G401 (cell line): ENCODE data around the gene FAM90A1. TPM values are rescaled to one million over a fixed set of nuclear protein-coding genes. Genes with fewer than 3 reads are reported as not detected.
"Not testable (repeated sequence)": the region's sequence is repeated elsewhere in the genome, so short reads cannot be mapped to it uniquely, and the experiment has no call there.

Source experiments
- DNase-seq: peaks from one replicate; pipeline ENCODE4 v3.0.0-alpha.2; 2015; ENCODE audit warnings: low spot score
- in situ Hi-C: cut with HindIII; loops from 2 replicates; pipeline ENCODE4 v1.10.0; 2016; ENCODE audit warnings: low sequenced_read_pairs, mixed read lengths
- total RNA-seq: library from RNA; depleted of rRNA; stranded (reverse); fragments of >200 nt; shearing (Covaris generic); gene quantifications from 2 replicates; pipeline ENCODE4 v1.2.3, GENCODE V29; 2014; rRNA removed

The FAM90A1 gene
- total RNA-seq, result not detected in 2 replicates

- in situ Hi-C loops, DNase-seq: not testable (repeated sequence)
Observed at GRCh38 chr12:8226992-8227731, at the start of gene FAM90A1. TSS of gene FAM90A1 (minus strand) at chr12:8227618. CDS start at chr12:8224832, 2,786 bp downstream.

- DNase-seq, in situ Hi-C loops: not testable (repeated sequence)
Observed at GRCh38 chr12:8276397-8276796, 49.0 kb upstream of the FAM90A1 start.

GRCh38 chr12:8266706-8267105, 39.3 kb upstream of the FAM90A1 start:
- in situ Hi-C loops, DNase-seq: not testable (repeated sequence)

DNA sequence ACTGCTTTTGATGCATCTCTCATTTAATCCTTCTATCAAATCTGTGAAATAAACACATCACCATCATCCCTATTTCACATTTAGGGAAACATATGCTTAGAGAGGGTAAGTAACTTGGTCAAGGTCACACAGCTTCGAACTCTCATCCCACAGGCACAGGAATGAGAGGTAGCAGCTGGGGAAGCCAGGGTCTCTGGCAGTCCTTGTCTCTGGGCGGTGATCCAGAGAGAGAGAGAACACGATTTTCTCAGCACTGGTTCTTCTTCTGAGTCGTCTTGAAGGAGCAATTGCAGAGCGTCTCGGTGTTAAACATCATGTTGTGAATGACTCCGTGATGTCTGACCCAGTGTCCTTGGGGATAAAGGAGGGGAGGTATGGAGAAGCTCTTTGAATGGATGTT, 36.8 kb upstream of the FAM90A1 start:
- DNase-seq, in situ Hi-C loops: not testable (repeated sequence)

GRCh38 chr12:8261111-8261554, 33.7 kb upstream of the FAM90A1 start:
- DNase-seq, in situ Hi-C loops: not testable (repeated sequence)

- DNase-seq, in situ Hi-C loops: not testable (repeated sequence)
Observed at GRCh38 chr12:8256356-8256755, 28.9 kb upstream of the FAM90A1 start.

- in situ Hi-C loops, DNase-seq: not testable (repeated sequence)
Observed at GRCh38 chr12:8254705-8255104, 27.3 kb upstream of the FAM90A1 start.

DNA sequence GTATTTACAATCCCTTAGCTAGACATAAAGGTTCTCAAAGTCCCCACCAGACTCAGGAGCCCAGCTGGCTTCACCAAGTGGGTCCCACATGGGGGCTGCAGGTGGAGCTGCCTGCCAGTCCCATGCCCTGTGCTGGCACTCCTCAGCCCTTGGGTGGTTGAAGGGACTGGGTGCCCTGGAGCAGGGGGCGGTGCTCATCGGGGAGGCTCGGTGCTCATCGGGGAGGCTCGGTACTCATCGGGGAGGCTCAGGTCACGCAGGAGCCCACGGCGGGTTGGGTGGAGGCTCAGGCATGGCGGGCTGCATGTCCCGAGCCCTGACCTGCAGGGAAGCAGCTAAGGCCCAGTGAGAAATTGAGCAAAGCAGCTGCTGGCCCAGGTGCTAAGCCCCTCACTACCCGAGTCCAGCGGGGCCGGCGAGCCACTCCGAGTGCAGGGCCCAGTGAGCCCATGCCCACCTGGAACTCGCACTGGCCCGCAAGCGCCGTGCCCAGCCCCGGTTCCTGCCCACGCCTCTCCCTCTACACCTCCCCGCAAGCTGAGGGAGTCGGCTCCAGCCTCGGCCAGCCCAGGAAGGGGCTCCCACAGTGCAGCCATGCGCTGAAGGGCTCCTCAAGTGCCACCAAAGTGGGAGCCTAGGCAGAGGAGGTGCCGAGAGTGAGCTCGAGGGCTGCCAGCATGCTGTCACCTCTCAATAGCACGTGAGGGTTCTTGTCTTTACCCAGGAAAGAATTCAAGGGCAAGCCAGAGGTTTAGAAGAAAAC, 24.8 kb upstream of the FAM90A1 start:
- DNase-seq, in situ Hi-C loops: not testable (repeated sequence)

GRCh38 chr12:8251616-8252015, 24.2 kb upstream of the FAM90A1 start:
- in situ Hi-C loops, DNase-seq: not testable (repeated sequence)

- in situ Hi-C loops, DNase-seq: not testable (repeated sequence)
Observed at GRCh38 chr12:8246941-8247535, 19.6 kb upstream of the FAM90A1 start.

DNA sequence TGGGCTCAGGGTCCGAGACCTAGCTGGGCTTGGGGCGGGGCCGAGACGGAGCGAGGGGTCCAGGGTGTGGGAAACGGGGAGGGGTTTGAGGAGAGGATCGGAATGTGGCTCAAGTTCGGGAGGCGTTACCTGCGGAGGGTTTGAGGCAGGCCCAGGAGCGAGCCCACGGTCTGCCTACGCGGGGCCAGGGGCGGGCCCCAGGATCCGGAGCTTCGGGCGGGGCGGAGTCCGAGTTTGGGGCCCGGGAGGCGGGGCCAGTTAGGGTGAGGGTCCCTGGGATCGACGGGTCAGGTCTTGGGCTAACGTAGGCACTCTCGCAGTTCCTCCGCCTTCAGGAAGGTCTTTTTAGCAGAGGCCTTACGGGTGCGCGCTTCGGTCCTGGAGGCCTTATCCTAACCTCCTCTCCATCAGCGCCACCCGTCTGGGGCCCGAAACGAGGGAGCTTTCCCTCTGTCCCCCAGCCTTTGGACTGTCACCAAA, 16.3 kb upstream of the FAM90A1 start:
- peak; percentile 46 for DNase-seq
- in situ Hi-C loops, result not testable (repeated sequence)

DNA sequence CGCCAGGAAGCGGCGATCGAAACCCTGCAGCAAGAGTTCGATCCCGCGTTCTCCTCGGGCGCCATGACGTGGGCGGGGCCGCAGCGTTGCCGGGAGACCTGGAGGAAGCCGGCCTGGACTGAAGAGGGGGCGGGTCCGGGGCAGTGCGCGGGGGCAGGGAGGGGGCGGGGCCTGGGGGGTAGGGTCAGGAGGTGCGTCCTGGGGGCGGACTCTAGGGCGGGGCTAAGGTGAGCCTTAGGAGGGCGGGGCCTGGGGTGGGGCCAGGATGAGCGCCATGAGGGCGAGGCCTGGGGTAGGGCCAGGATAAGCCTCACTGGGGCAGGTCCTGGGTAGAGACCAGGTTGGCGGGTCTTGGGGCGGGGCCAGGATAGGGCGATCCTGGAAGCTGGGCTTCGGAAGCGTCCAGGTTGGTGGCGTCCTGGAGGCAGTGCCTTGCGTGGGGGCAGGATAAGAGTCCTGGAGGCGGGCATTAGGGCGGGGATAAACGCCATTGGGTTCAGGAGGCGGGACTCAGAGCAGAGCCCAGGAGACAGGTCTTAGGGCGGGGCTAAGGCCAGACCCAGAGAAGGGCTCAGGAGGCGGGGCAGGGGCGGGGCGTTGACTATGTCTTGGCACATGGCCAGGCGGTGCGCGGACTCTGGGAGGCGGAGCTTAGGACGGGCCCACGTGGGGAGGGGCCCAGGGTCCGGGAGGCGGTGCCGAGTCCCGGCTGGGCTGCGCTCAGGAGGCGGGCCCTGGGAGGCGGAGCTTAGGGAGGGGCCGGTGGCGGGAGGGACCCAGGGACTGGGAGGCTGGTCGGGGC, 15.7 kb upstream of the FAM90A1 start:
- peak; percentile 95 for DNase-seq
- in situ Hi-C loops, result not testable (repeated sequence)

DNA sequence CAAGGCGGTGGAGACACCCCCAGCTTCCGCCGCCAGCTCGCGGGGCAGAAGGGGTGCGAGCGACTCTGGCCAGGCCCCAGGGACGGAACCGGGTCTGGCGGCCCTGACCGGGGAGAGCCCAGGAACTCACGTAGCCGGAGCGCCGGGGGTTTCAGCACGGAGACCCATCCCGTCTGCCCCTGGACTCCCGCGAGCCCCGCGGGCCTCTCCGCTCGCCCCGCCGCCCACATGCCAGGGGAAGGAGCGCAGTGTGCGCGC, 15.1 kb upstream of the FAM90A1 start:
- in situ Hi-C loops, DNase-seq: not testable (repeated sequence)

DNA sequence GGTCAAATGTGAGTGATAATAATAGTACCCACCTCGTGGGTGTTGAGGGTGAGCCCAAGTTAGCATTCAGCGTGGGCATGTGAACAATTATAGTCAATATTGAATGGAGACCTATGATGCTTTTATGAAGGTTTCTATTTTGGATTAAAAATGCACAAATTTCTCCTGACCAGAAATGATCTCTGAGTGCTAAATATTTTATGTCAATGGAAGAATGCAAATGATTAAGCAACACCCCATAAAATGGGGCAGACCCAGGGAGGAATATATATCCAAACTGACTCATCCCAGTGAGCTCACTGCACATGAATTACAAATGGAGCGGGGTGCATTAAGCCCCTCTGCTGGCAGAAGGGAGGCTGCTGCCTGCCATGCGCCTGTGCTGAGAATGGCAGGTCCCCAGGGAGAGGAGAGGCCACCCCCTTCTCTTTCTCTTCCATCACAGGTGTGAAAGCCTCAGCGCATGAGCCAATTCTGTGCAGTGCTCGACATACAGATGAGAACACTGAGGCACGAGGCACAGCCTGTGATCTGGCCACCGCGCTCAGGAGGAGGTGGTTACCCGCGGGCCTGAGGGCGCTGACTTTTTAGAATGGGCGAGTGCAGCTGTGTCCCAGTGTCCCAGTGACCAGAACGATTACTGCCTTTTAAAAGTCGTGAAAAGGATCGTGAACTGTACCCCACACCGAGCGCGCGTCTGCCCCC, 14.7 kb upstream of the FAM90A1 start:
- in situ Hi-C loops, result not testable (repeated sequence)
- DNase-seq, result peak; percentile 15

GRCh38 chr12:8240340-8241114, 13.1 kb upstream of the FAM90A1 start:
- in situ Hi-C loops, DNase-seq: not testable (repeated sequence)

- in situ Hi-C loops, DNase-seq: not testable (repeated sequence)
Observed at GRCh38 chr12:8237031-8237430, 9.6 kb upstream of the FAM90A1 start.

- DNase-seq, in situ Hi-C loops: not testable (repeated sequence)
Observed at GRCh38 chr12:8235316-8236157, 8.1 kb upstream of the FAM90A1 start.
